ES-I3 (cell line): ENCODE data around the gene ZSCAN1.

Experiments used
- H3K36me3 ChIP-seq: 2 replicates; pipeline ENCODE4 v1.6.1; 2013; ENCODE audit warnings: mild to moderate bottlenecking, low read length, control low read depth, moderate library complexity; ENCODE audit not compliant: insufficient read depth
- H3K4me1 ChIP-seq: 2 replicates; pipeline ENCODE4 v1.6.1; 2013; ENCODE audit warnings: mild to moderate bottlenecking, control low read depth, low read length; ENCODE audit not compliant: insufficient read depth
- H3K9ac ChIP-seq: 2 replicates; pipeline ENCODE4 v1.6.1; 2013; ENCODE audit warnings: low read depth, mild to moderate bottlenecking, low read length, moderate library complexity
- H3K9me3 ChIP-seq: 2 replicates; pipeline ENCODE4 v1.6.1; 2013; ENCODE audit warnings: mild to moderate bottlenecking, low read length, moderate library complexity; ENCODE audit not compliant: control insufficient read depth, insufficient read depth

The ZSCAN1 gene

GRCh38 chr19:58083021-58083420, 49.2 kb downstream of the ZSCAN1 start:
- Histone ChIP-seq H3K9ac (no peak overlapping the region), H3K4me1 (no peaks in the 10 kb centered on the region), H3K9me3 (0 out of 2 replicates have a peak, but pooled peaks cover 4% of the 10 kb centered on the region), H3K36me3 (no peaks in the 10 kb centered on the region)

- Histone ChIP-seq H3K9ac (no peak overlapping the region), H3K4me1 (no peaks in the 10 kb centered on the region), H3K36me3 (no peaks in the 10 kb centered on the region), H3K9me3 (0 out of 2 replicates have a peak, but pooled peaks cover 4% of the 10 kb centered on the region)
Measured at GRCh38 chr19:58084596-58085347, 50.9 kb downstream of the ZSCAN1 start.

GRCh38 chr19:58085348-58085875, 51.6 kb downstream of the ZSCAN1 start:
- Histone ChIP-seq H3K36me3 (no peaks in the 10 kb centered on the region), H3K9me3 (0 out of 2 replicates have a peak, but pooled peaks cover 4% of the 10 kb centered on the region), H3K4me1 (no peaks in the 10 kb centered on the region), H3K9ac (no peak overlapping the region)

- H3K36me3 ChIP-seq = no peaks in the 10 kb centered on the region
- 0 out of 2 replicates have a peak, but pooled peaks cover 4% of the 10 kb centered on the region for H3K9me3 ChIP-seq
- no peak overlapping the region for H3K9ac ChIP-seq
- no peaks in the 10 kb centered on the region for H3K4me1 ChIP-seq
Measured at GRCh38 chr19:58086825-58087710, 53.2 kb downstream of the ZSCAN1 start.

- Histone ChIP-seq H3K36me3 (no peaks in the 10 kb centered on the region), H3K4me1 (no peaks in the 10 kb centered on the region), H3K9ac (no peak overlapping the region), H3K9me3 (0 out of 2 replicates have a peak, but pooled peaks cover 4% of the 10 kb centered on the region)
Measured at GRCh38 chr19:58088521-58089052, 54.8 kb downstream of the ZSCAN1 start.

- Histone ChIP-seq H3K9ac (no peak overlapping the region), H3K4me1 (no peaks in the 10 kb centered on the region), H3K36me3 (no peaks in the 10 kb centered on the region), H3K9me3 (no peaks in the 10 kb centered on the region)
Measured at GRCh38 chr19:58089846-58090245, 56.0 kb downstream of the ZSCAN1 start.

- Histone ChIP-seq H3K9ac (no peak overlapping the region), H3K4me1 (no peaks in the 10 kb centered on the region), H3K9me3 (no peaks in the 10 kb centered on the region), H3K36me3 (no peaks in the 10 kb centered on the region)
Measured at GRCh38 chr19:58091251-58091995, 57.6 kb downstream of the ZSCAN1 start.

GRCh38 chr19:58093071-58093470, 59.2 kb downstream of the ZSCAN1 start:
- Histone ChIP-seq H3K9me3 (no peaks in the 10 kb centered on the region), H3K4me1 (no peaks in the 10 kb centered on the region), H3K9ac (no peak overlapping the region), H3K36me3 (no peaks in the 10 kb centered on the region)

- Histone ChIP-seq H3K4me1 (no peaks in the 10 kb centered on the region), H3K9me3 (no peaks in the 10 kb centered on the region), H3K36me3 (no peaks in the 10 kb centered on the region), H3K9ac (no peak overlapping the region)
Measured at GRCh38 chr19:58095328-58095727, 61.5 kb downstream of the ZSCAN1 start.

- Histone ChIP-seq H3K4me1 (no peaks in the 10 kb centered on the region), H3K36me3 (no peaks in the 10 kb centered on the region), H3K9ac (0 out of 2 replicates have a peak overlapping the region, but pooled peaks have one; percentile 29), H3K9me3 (no peaks in the 10 kb centered on the region)
Measured at GRCh38 chr19:58096884-58097283, 63.1 kb downstream of the ZSCAN1 start.

GRCh38 chr19:58097349-58097748, 63.5 kb downstream of the ZSCAN1 start:
- Histone ChIP-seq H3K9ac (peak overlapping the region; percentile 29; the same call in 1 of the 2 replicates), H3K9me3 (no peaks in the 10 kb centered on the region), H3K36me3 (no peaks in the 10 kb centered on the region), H3K4me1 (no peaks in the 10 kb centered on the region)

- Histone ChIP-seq H3K4me1 (no peaks in the 10 kb centered on the region), H3K9ac (peak within 1 kb of the TSS; percentile 73), H3K36me3 (no peaks in the 10 kb centered on the region), H3K9me3 (no peaks in the 10 kb centered on the region)
Measured at GRCh38 chr19:58097781-58098681, 64.2 kb downstream of the ZSCAN1 start, which contains the start of gene ZSCAN18. Gene ZSCAN18, minus strand, starts transcription at chr19:58098231. Its CDS starts 7,964 bp downstream, at chr19:58090267.

GRCh38 chr19:58098682-58098998, 64.8 kb downstream of the ZSCAN1 start:
- H3K4me1 ChIP-seq = no peaks in the 10 kb centered on the region
- H3K9me3 ChIP-seq = no peaks in the 10 kb centered on the region
- peak overlapping the region; percentile 44 for H3K9ac ChIP-seq
- H3K36me3 ChIP-seq = no peaks in the 10 kb centered on the region
